IPS-20b (cell line): Measurements from ENCODE around the gene MGMT.

Source experiments
- H3K27ac ChIP-seq: one replicate; pipeline ENCODE4 v1.5.1; 2013; ENCODE audit warnings: low read length
- H3K27me3 ChIP-seq: 2 replicates; pipeline ENCODE4 v1.6.1; 2013; ENCODE audit warnings: mild to moderate bottlenecking, low read length, inconsistent platforms; ENCODE audit not compliant: insufficient read depth
- H3K36me3 ChIP-seq: 2 replicates; pipeline ENCODE4 v1.6.1; 2013; ENCODE audit warnings: low read depth, mild to moderate bottlenecking, inconsistent platforms, low read length, moderate library complexity; ENCODE audit not compliant: insufficient read depth
- H3K4me1 ChIP-seq: 2 replicates; pipeline ENCODE4 v1.6.1; 2013; ENCODE audit warnings: mild to moderate bottlenecking, control low read depth, inconsistent platforms, low read length, moderate library complexity; ENCODE audit not compliant: insufficient read depth
- H3K4me3 ChIP-seq: 2 replicates; pipeline ENCODE4 v1.5.1; 2013; ENCODE audit warnings: mild to moderate bottlenecking, low read length, inconsistent platforms
- H3K9ac ChIP-seq: 2 replicates; pipeline ENCODE4 v1.6.1; 2013; ENCODE audit warnings: low read depth, mild to moderate bottlenecking, inconsistent platforms, low read length, moderate library complexity
- H3K9me3 ChIP-seq: 2 replicates; pipeline ENCODE4 v1.6.1; 2013; ENCODE audit warnings: mild to moderate bottlenecking, low read depth, low read length, inconsistent platforms; ENCODE audit not compliant: insufficient read depth

MGMT gene

DNA sequence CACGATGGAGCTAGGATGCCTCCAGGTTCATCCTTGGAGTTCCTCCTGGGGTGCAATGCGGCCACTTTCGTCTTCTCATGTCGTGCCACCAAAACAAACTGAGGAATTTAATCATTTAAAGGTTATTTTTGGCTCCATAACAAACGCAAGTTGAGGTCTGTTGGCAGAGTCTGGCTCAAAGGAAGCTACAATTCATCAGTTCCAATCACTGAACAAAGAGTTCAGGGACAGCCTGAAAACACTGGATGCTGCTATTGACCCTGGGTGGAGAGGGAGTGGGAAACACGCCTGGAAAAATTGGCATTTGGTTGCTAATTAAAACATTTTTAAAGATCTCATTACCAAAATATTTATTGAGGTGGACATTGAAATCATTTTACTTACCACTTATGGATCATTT lies 11.4 kb upstream of the MGMT start:
- H3K36me3 ChIP-seq = no peaks in the 10 kb centered on the region
- H3K27ac ChIP-seq = no peak overlapping the region
- no peak overlapping the region for H3K9ac ChIP-seq
- no peaks in the 10 kb centered on the region for H3K27me3 ChIP-seq
- H3K9me3 ChIP-seq = no peaks in the 10 kb centered on the region
- no peaks in the 10 kb centered on the region for H3K4me1 ChIP-seq
- no peak overlapping the region for H3K4me3 ChIP-seq

DNA sequence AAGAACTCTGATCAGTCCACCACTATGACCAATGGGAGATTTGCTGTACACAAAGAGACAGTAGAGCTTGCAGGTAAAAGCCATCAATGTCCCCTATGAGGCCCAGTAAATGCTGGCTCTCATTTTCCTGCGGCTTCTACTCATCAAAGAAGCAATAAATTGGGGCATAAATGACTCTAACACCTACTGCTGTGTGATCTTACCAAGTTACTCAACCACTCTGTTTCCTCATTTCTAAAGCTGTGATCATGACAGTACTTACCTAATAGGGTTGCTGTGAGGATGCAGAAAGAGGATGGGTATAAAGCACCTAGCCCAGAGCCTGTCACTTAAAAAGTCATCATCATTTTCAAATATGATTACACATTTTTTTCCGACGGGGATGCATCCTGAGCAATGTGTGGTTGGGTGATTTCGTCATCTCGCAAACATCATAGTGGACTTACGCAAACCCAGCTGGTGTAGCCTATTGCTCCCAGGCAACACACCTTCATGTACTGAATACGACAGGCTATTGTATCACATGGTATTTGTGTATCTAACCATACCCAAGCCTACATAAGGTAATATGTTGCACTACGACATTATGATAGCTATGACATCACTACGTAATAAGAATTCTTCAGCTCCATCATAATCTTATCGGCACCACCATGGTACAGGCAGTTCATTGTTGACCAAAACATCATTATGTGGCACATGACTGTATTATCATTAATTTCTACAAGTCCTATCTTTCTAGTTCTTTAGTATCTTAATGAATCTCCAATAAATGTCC lies 7.1 kb upstream of the MGMT start:
- Histone ChIP-seq H3K4me3 (no peak overlapping the region), H3K4me1 (no peaks in the 10 kb centered on the region), H3K27me3 (no peaks in the 10 kb centered on the region), H3K36me3 (no peaks in the 10 kb centered on the region), H3K9me3 (no peaks in the 10 kb centered on the region), H3K9ac (no peak overlapping the region), H3K27ac (no peak overlapping the region)

DNA sequence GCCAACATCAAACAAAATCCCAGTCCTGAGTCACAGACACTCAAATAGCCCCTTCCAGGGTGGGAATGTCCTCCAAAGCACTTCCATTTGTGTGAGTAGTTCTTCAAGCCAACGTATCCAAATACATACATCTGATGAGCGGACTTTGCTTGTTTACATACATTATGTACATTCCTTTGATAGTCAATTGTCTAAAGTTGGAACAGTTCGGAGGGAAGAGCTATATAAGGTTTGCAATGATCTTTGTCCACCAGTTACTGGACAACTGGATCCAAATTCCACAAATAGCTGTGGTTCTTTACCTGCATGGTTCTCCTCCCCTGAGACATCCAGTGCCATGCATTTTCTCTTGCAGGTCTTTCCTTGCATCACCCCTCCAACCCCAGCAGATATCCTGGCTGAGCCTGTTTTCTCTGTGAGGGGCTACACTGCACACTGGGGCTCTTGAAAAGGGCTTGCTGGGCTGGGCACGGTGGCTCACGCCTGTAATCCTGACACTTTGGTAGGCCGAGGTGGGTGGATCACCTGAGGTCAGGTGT lies 4.7 kb upstream of the MGMT start:
- H3K9ac ChIP-seq = no peak overlapping the region
- H3K4me1 ChIP-seq = peaks cover under 1% of the 10 kb centered on the region; the same call in 1 of the 2 replicates

DNA sequence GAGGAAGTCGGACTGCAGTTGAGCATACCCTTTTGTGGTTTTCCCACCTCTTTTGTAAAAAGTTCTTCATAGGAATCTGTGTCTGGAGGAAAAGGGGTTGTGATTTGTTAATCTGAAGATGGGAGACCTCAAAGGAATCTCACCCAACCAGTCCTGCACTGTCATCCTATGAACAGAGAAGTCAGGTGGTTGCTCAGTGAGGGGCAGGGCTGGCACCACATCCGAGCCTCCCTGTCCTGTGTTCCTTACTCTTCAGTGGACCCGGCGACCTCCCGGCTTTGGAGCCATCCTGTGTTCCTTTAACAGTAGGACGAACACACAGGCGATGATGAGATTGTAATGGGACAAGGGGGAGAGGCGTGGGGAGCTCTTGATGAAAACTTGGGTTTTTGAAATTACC lies 2.8 kb upstream of the MGMT start:
- Histone ChIP-seq H3K9ac (no peak overlapping the region), H3K27ac (no peak overlapping the region), H3K36me3 (no peaks in the 10 kb centered on the region), H3K27me3 (peaks cover 11% of the 10 kb centered on the region), H3K4me1 (peaks cover 5% of the 10 kb centered on the region; the same call in 1 of the 2 replicates), H3K4me3 (no peak overlapping the region), H3K9me3 (no peaks in the 10 kb centered on the region)

More for the DNA sequence above, 4.7 kb upstream of the MGMT start:
- no peak overlapping the region for H3K4me3 ChIP-seq
- H3K9me3 ChIP-seq = no peaks in the 10 kb centered on the region
- no peaks in the 10 kb centered on the region for H3K36me3 ChIP-seq
- H3K27me3 ChIP-seq = peaks cover 11% of the 10 kb centered on the region
- no peak overlapping the region for H3K27ac ChIP-seq

DNA sequence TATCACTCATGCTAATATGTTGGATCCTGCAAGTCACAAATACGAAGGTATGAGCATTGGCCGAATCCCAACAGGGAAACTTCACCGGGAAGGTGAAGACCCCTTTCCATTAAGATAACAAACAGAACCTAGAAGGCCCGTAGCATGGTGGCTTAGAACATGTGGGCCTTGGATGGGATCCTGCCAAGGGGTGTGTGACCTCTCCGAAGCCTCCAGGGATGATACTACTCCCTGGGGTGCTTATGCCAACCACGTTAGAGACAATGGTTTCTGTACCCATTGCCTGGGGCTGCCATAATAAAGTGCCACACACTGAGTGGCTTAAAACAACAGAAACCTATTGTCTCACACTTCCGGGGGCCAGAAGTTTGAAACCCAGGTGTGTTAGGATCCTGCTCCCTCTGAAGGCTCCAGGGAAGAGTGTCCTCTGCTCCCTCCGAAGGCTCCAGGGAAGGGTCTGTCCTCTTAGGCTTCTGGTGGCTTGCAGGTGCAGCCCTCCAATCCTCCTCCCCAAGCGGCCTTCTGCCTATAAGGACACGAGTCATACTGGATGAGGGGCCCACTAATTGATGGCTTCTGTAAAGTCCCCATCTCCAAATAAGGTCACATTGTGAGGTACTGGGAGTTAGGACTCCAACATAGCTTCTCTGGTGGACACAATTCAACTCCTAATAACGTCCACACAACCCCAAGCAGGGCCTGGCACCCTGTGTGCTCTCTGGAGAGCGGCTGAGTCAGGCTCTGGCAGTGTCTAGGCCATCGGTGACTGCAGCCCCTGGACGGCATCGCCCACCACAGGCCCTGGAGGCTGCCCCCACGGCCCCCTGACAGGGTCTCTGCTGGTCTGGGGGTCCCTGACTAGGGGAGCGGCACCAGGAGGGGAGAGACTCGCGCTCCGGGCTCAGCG lies 992 bp upstream of the MGMT start:
- Histone ChIP-seq H3K4me3 (peak overlapping the region; percentile 43; the same call in 1 of the 2 replicates), H3K27ac (no peak overlapping the region), H3K4me1 (peaks cover 5% of the 10 kb centered on the region; the same call in 1 of the 2 replicates)

DNA sequence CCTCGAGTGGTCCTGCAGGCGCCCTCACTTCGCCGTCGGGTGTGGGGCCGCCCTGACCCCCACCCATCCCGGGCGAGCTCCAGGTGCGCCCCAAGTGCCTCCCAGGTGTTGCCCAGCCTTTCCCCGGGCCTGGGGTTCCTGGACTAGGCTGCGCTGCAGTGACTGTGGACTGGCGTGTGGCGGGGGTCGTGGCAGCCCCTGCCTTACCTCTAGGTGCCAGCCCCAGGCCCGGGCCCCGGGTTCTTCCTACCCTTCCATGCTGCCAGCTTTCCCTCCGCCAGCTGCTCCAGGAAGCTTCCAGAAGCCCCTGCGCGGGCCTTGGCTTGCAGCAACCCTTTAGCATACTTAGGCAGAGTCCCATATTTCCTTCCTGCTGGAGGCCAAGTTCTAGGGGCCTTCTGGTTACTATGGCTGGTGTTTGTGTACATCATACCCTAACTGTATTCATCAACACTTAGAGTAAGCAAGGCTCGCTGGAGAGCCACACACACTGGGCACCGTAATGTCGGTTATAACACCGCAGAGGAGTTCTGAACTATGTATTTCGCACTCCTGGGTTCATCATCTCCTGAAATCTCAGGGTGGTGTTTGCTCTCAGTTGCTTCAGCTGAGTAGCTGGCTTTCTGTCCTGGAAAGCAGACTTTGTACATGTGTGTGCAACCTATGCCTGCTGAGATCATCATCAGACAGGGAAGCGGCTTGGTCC lies 471 bp downstream of the MGMT start:
- peak overlapping the region; percentile 75; the same call in 1 of the 2 replicates for H3K9ac ChIP-seq
- no peaks in the 10 kb centered on the region for H3K9me3 ChIP-seq
- peak overlapping the region; percentile 74 for H3K4me3 ChIP-seq
- H3K36me3 ChIP-seq = no peaks in the 10 kb centered on the region
- H3K27ac ChIP-seq = no peak overlapping the region
- H3K4me1 ChIP-seq = peaks cover 5% of the 10 kb centered on the region; the same call in 1 of the 2 replicates
- peaks cover 11% of the 10 kb centered on the region for H3K27me3 ChIP-seq

More for the DNA sequence above, 992 bp upstream of the MGMT start:
- Histone ChIP-seq H3K9ac (peak overlapping the region; percentile 45; the same call in 1 of the 2 replicates), H3K36me3 (no peaks in the 10 kb centered on the region), H3K27me3 (peaks cover 11% of the 10 kb centered on the region), H3K9me3 (no peaks in the 10 kb centered on the region)

DNA sequence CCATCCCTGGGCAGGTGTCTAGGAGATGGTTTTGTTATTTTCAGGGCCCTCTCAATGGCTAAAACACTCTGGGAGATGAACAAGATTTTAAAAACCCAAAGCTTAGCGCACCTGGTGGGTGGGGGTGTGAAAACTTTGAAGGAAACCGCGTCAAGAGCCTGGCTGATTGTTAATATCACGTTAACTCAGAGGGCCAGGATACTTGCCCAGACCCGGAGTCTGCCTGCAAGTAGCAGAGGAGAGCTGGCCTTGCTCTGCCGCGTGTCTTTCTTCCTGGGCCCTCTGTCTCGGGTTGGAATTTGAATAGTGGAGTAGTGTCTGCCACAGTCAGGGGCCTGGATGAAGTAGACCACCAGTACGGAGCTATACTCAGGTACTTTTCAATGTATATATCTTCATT lies 1.1 kb downstream of the MGMT start:
- Histone ChIP-seq H3K9me3 (no peaks in the 10 kb centered on the region), H3K27ac (no peak overlapping the region), H3K36me3 (no peaks in the 10 kb centered on the region), H3K27me3 (peaks cover 11% of the 10 kb centered on the region), H3K4me3 (no peak overlapping the region), H3K4me1 (peaks cover 5% of the 10 kb centered on the region; the same call in 1 of the 2 replicates), H3K9ac (no peak overlapping the region)

DNA sequence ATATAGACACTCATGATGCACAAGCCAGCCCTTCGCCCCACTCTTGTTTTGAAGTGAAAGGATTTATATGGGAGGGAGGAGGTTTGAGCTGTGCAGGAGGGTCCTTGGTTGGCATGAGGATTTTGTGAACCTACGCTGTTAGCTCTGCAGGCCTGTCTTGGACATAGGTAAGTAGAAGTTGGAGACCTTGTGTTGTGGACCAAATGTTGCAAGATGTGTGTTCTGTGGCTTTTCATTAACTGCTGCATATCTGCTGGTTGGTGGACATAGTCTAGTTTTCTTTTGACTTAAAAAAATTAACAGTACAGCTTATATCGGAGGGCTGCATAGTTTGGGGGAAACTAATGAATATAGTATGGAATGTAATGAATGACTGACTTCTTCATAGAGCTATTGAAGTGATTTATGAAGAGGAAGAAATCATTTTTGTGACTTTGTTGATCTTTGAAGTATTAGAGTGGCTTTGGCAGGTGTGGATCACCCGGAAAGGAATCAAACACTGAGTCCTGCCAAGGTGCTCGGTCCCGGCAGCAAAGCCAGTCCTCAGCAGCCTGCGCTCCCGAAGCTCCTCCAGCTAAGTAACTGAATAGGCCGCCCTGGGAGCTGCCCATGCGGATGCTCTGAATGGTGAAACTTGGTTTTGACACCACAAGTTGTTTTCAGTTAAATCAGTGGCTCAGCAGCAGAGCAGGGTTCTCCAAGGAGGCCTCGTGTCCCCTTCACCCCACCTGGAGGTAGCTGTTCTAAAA lies 3.2 kb downstream of the MGMT start:
- Histone ChIP-seq H3K9ac (no peak overlapping the region), H3K27ac (no peak overlapping the region), H3K27me3 (peaks cover 11% of the 10 kb centered on the region), H3K4me1 (peaks cover 5% of the 10 kb centered on the region; the same call in 1 of the 2 replicates), H3K9me3 (no peaks in the 10 kb centered on the region), H3K4me3 (no peak overlapping the region), H3K36me3 (no peaks in the 10 kb centered on the region)

DNA sequence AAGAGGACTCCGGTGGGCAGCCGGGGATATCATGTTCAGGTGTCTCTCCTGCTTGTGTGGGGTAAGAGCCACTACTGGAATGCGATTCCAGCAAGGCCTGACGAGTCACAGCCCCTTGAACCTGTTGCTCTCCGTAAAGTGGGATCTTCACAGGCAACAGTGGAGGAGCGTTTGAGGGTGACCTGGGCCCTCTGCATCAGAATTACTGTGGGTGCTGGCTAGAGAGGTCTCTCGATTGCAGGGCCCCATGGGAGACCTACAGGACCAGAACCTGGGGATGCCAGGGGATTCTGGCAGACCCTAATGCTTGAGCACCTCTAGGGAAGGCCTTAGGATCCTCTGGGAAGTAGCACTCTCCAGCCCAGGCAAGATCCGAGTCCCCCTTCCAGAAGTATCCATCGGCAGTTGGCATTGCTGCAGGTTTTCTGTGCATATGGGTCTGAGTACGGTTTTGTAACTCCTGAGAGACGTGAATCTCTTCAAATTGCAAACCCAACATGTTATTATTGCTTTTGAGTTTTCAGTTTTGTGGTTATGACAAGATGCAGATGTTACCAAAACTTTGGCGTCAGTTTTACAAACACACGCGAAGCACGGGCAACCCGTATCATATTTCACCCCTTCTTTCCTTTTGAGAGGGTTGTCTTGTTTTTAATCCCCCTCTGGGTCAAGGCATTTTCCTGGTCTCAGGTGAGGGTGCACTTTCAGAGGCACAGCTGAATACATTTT lies 4.6 kb downstream of the MGMT start:
- no peak overlapping the region for H3K9ac ChIP-seq
- H3K27ac ChIP-seq = no peak overlapping the region
- peaks cover 5% of the 10 kb centered on the region; the same call in 1 of the 2 replicates for H3K4me1 ChIP-seq
- H3K4me3 ChIP-seq = no peak overlapping the region
- H3K9me3 ChIP-seq = no peaks in the 10 kb centered on the region
- H3K36me3 ChIP-seq = no peaks in the 10 kb centered on the region
- H3K27me3 ChIP-seq = no peaks in the 10 kb centered on the region
